ENCODE measurements around the gene EYS.

DNA sequence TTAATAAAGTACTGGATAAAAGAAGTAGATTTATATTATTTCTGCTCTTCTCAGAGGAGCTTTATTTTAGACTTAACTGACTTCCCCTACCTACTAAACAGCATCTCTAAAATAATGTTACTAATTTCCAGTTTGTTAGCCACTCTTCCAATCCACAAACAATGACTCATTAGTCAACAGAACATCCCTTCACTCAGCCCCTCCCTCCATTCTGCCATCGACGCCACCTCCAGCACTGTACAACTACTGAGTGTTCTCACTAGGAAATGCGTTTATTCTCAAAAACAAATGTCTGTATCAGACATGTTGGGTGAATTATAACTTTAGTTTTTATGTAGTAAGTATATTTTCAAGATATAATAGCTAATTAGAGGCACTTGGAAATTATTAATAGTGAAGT lies 427.0 kb downstream of the EYS start:
- TF ChIP-seq EZH2 (IDR thresholded peaks at IDR 0.05) (no peak), CTCF (IDR thresholded peaks at IDR 0.05 in 2 of 3, conservative IDR thresholded peaks at IDR 0.05 in 1 of 3; ENCODE audit: borderline replicate concordance in 1 of 3, insufficient read depth in 1 of 3, low read depth in 2 of 3, low read length in 2 of 3) (no peak), YY1 (IDR thresholded peaks at IDR 0.05; ENCODE audit: extremely low read depth, insufficient replicate concordance, low read depth, low read length) (no peak), POLR2A (IDR thresholded peaks at IDR 0.05; ENCODE audit: borderline replicate concordance, extremely low read depth, insufficient read depth, insufficient read length) (no peak), RAD21 (IDR thresholded peaks at IDR 0.05; ENCODE audit: low read depth) (no peak), POLR2AphosphoS5 (IDR thresholded peaks at IDR 0.05; ENCODE audit: low read depth, low read length) (no peak), JUND (IDR thresholded peaks at IDR 0.05) (no peak), CEBPB (IDR thresholded peaks at IDR 0.05; ENCODE audit: low read depth) (no peak)
